Ovary (tissue), 3 donors: ENCODE data around the gene TMPRSS4.

Experiments
- CTCF ChIP-seq, 3 donors: fragments of 450-650 bp in 2 of 3; fragments of 200-600 bp in 1 of 3; IDR thresholded peaks; one replicate each; pipeline versions ENCODE4 v1.5.1 to v1.8.0; 2016 to 2022; ENCODE audit warnings: antibody characterized with exemption in 3 of 3, mild to moderate bottlenecking in 1 of 3
- POLR2A ChIP-seq: fragments of 450-650 bp; IDR thresholded peaks from one replicate; pipeline ENCODE4 v1.6.1; 2017; ENCODE audit warnings: antibody characterized with exemption, mild to moderate bottlenecking, moderate library complexity
- donor health status: DM: no; HTN: no; CAD: no.

- TF ChIP-seq POLR2A (no peak), CTCF (IDR thresholded peaks at IDR 0.05) (no peak)
These were observed 6.1 kb downstream of the TMPRSS4 start for GRCh38 chr11:118082880-118083552.
